GM23338 (cell line): ENCODE data around the gene COL16A1.

Experiments
- EZH2 ChIP-seq: fragments of 200-600 bp; sonication (generic); IDR thresholded peaks from one replicate; pipeline ENCODE4 v1.8.0; 2017; ENCODE audit warnings: antibody characterized with exemption, mild to moderate bottlenecking, low read depth; ENCODE audit not compliant: unreplicated experiment
- EZH2phosphoT487 ChIP-seq: fragments of 200-600 bp; sonication (generic); IDR thresholded peaks from one replicate; pipeline ENCODE4 v1.8.1; 2018; ENCODE audit warnings: antibody characterized with exemption; ENCODE audit not compliant: unreplicated experiment
- JUNB ChIP-seq: IDR thresholded peaks from one replicate; pipeline ENCODE4 v1.6.1; 2016; ENCODE audit warnings: antibody characterized with exemption; ENCODE audit not compliant: unreplicated experiment
- NANOG ChIP-seq: IDR thresholded peaks from 2 replicates; pipeline ENCODE4 v1.6.1; 2016; ENCODE audit warnings: antibody characterized with exemption, borderline replicate concordance
- POLR2AphosphoS5 ChIP-seq: IDR thresholded peaks from 2 replicates; pipeline ENCODE4 v1.6.1; 2016; ENCODE audit warnings: antibody characterized with exemption, low read depth
- REST ChIP-seq: IDR thresholded peaks from one replicate; pipeline ENCODE4 v1.6.1; 2018; ENCODE audit warnings: antibody characterized with exemption; ENCODE audit not compliant: unreplicated experiment
- TF ChIP-seq, protein P1 (sequence below), 2 experiments: fragments of 200-600 bp in 1 of 2; sonication (generic) in 1 of 2; conservative IDR thresholded peaks; 2 replicates each; pipeline versions ENCODE4 v1.5.1 to v1.6.1; 2016 to 2017; ENCODE audit warnings: antibody characterized with exemption in 2 of 2, low read depth in 2 of 2, mild to moderate bottlenecking in 2 of 2, moderate library complexity in 1 of 2

DNA sequence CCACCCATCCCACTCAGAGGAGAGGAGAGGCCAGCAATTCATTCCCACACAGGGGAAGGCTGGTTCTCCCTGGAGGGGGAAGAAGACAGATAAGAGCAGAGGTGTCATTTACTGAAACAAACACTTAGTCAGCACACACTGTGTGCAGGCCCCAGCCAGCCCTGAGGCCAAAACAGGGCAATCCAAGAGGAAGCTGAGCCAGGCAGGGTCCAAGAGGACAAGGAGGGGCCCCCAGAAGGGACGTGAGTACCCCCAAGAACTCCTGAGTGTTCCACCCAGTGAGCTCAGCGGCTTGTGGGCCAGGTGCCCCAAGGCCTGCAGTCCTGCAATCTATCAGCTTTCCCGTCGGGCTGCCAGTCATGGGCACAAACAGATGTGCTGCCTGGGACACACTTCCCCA lies 44.5 kb upstream of the COL16A1 start:
- TF ChIP-seq, protein P1, sequence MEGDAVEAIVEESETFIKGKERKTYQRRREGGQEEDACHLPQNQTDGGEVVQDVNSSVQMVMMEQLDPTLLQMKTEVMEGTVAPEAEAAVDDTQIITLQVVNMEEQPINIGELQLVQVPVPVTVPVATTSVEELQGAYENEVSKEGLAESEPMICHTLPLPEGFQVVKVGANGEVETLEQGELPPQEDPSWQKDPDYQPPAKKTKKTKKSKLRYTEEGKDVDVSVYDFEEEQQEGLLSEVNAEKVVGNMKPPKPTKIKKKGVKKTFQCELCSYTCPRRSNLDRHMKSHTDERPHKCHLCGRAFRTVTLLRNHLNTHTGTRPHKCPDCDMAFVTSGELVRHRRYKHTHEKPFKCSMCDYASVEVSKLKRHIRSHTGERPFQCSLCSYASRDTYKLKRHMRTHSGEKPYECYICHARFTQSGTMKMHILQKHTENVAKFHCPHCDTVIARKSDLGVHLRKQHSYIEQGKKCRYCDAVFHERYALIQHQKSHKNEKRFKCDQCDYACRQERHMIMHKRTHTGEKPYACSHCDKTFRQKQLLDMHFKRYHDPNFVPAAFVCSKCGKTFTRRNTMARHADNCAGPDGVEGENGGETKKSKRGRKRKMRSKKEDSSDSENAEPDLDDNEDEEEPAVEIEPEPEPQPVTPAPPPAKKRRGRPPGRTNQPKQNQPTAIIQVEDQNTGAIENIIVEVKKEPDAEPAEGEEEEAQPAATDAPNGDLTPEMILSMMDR (conservative IDR thresholded peaks at IDR 0.05; ENCODE audit: low read depth in 2 of 2) = no peak
- no peak for TF ChIP-seq POLR2AphosphoS5
- no peak for TF ChIP-seq EZH2
- no peak for TF ChIP-seq JUNB
- TF ChIP-seq REST = no peak
- no peak for TF ChIP-seq EZH2phosphoT487
- TF ChIP-seq NANOG = no peak
